GM21447 (cell line): Measurements from ENCODE around the gene FIGNL1.

Experiments
- ATAC-seq: cut with Tn5 transposase; IDR thresholded peaks from one replicate; pipeline ENCODE4 v1.9.1; 2021; ENCODE audit not compliant: unreplicated experiment

Gene FIGNL1

DNA sequence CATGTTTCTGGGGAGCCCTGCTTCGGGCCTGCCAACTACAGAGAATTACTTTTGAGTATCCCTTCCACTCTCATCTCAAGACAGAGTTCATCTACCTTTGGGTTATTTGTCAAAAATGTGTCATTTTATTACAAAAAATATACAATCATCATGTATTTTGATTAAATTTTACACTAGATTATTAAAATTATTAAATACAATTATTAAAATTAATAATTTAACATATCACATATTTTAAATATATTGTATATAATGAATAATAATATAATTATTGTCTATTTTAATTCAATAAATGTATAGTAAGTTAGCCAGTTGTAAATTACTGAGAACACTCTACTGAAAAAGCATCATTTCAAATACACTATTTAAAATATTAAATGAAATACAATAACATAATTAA lies 50.9 kb downstream of the FIGNL1 start:
- no peak for ATAC-seq

DNA sequence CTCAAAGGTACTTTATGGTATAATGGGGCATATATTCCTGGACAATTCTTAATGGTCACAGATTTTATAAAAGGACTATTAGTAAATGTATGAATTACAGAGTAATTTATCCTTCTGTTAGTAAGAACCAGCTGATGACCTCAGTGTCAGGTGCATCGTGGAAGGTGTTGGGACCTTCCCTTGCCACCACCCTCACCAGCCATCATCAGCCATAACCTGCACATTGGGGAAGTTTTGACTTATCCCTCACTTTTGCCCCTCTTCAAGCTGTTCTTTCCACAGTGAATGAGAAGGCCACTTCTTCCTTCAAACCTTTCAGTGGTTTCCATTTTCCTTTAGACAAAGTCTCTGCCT lies 52.2 kb downstream of the FIGNL1 start:
- peak; percentile 38 for ATAC-seq

DNA sequence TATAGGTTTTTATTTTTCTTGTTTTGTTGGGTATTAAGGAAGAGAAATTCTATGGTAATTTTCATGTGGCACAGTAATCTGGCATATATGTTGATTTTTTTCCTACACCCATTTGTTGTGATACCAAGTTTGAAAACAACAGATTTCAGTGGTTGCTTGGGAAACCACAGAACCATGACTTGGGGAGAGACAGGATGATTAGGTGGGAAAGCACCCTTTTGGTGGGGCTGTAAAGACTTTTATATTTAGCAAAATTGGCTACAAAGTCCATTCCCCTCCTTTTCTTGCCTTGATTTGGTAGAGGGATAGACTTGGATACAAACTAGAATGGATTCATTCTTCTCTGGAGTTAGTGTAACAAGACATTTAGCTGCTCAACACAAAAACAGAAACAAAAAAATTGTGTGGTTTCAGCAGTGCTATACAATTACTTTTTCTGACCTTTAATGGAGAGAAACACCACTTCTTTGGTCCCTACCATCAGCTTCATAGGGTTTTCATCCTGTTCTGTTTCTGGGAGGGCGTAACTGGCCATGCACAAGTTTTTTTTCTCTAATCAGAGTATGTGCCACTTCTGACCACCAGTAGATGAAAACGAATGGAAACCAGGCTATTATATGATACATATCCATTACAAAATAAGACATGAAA lies 52.7 kb downstream of the FIGNL1 start:
- ATAC-seq, result peak; percentile 65

DNA sequence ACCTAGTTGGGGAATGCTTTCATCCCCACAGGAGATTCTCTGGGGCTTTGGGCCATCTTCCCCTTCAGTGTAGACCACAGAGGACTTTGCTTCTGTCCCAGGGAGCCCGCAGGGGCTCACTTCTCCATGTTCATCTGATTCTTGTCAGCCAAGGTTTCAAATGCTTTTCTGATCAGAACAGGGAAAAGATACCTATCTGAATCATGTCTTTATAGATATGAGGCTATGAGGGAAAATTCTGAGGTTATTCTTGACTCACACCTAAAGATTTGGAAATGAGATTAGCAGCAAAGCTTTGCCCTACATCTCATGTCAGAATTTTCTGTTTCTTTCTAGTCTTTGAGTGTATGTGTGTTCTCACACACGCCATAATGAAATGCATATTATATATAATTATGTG lies 53.3 kb downstream of the FIGNL1 start:
- no peak for ATAC-seq

DNA sequence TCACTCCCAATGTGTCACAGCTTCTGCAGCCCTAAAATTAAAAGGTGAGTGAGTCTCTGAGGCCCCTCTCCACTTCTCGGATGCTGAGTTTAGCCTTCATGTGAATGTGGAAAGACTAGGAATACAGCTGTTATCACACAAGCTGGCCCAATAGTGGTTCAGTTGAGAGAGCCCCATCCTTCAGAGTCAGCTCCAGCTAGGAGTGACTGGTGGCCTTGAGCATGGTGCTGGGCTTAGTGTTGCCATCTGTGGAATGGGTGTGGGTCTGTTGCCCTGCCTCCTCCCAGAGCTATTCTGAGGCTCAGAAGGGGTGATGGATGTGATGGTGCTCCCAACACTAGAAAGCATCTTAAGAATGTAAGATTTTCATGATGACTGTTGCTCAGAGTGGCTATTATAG lies 55.8 kb downstream of the FIGNL1 start:
- no peak for ATAC-seq
